ENCODE results near the gene GABRB2. TPM values are rescaled to one million over a fixed set of nuclear protein-coding genes. Genes with fewer than 3 reads are reported as not detected.

The GABRB2 gene
- total RNA-seq, 1 experiment from 2014 or later = not detected

DNA sequence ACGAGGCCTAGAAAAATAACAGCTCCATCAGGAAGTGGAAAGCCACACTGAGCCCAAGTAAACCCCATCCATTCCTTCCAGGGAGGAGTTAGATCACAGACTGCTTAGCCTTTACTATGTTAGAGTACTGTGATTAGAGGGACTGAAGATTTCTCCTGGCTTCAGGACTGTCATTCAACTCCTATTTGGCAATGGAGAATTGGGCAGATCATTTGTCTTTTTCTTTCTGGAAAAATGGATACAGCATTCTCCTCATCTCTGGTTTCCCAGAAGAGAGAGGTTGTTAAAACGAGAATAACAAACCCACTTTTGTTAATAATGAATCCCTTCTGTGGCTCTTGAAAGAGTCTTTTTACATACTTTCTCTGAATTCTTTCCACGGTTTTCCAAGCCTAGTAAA, 150.4 kb downstream of the GABRB2 start:
- CTCF ChIA-PET = no interaction called here

GRCh38 chr5:161391724-161392123, 154.8 kb downstream of the GABRB2 start:
- in situ Hi-C loops (cut with HindIII; ENCODE audit: low pct_unique_long_range_greater_than_20kb, low sequenced_read_pairs) = no loop called here
- POLR2A ChIA-PET = no interaction called here
- intact Hi-C loops (cut with micrococcal nuclease; ENCODE audit: unreplicated experiment) = no loop called here
- ATAC-seq (no peak), DNase-seq (ENCODE audit: low read depth, low spot score) (no peak)
- H3K27me3 ChIP-seq (ENCODE audit: control insufficient read depth, insufficient read depth, low read length) = no peaks in the 10 kb centered on the region
- H3K36me3 ChIP-seq (ENCODE audit: control insufficient read depth, insufficient read depth, low read length) = no peaks in the 10 kb centered on the region
- CTCF ChIA-PET = no interaction called here
- no peaks in the 10 kb centered on the region for H3K4me1 ChIP-seq (ENCODE audit: control insufficient read depth, insufficient read depth, low read length)
- H3K4me3 ChIP-seq (ENCODE audit: low read depth in 2 of 2, low read length in 2 of 2) = no peak overlapping the region
- TF ChIP-seq POLR2AphosphoS5 (IDR thresholded peaks at IDR 0.05; ENCODE audit: low read depth, low read length) (no peak), TCF7L2 (IDR thresholded peaks at IDR 0.05; ENCODE audit: low read depth, low read length) (no peak), CTCF (IDR thresholded peaks at IDR 0.05) (no peak), SIN3A (IDR thresholded peaks at IDR 0.05; ENCODE audit: borderline replicate concordance, insufficient read depth, low read depth, low read length) (no peak)
- TF ChIP-seq, protein P1, sequence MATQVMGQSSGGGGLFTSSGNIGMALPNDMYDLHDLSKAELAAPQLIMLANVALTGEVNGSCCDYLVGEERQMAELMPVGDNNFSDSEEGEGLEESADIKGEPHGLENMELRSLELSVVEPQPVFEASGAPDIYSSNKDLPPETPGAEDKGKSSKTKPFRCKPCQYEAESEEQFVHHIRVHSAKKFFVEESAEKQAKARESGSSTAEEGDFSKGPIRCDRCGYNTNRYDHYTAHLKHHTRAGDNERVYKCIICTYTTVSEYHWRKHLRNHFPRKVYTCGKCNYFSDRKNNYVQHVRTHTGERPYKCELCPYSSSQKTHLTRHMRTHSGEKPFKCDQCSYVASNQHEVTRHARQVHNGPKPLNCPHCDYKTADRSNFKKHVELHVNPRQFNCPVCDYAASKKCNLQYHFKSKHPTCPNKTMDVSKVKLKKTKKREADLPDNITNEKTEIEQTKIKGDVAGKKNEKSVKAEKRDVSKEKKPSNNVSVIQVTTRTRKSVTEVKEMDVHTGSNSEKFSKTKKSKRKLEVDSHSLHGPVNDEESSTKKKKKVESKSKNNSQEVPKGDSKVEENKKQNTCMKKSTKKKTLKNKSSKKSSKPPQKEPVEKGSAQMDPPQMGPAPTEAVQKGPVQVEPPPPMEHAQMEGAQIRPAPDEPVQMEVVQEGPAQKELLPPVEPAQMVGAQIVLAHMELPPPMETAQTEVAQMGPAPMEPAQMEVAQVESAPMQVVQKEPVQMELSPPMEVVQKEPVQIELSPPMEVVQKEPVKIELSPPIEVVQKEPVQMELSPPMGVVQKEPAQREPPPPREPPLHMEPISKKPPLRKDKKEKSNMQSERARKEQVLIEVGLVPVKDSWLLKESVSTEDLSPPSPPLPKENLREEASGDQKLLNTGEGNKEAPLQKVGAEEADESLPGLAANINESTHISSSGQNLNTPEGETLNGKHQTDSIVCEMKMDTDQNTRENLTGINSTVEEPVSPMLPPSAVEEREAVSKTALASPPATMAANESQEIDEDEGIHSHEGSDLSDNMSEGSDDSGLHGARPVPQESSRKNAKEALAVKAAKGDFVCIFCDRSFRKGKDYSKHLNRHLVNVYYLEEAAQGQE (IDR thresholded peaks at IDR 0.05; ENCODE audit: insufficient read depth in 1 of 2, low read depth in 2 of 2, low read length in 1 of 2) = no peak
- no peak overlapping the region for H3K27ac ChIP-seq (ENCODE audit: low read length)
- BruUV-seq (replicated peaks) = no TSS peak
- H3K9me3 ChIP-seq (ENCODE audit: control insufficient read depth, insufficient read depth, low read depth, low read length) = no peaks in the 10 kb centered on the region

More for the DNA sequence above, 150.4 kb downstream of the GABRB2 start:
- intact Hi-C loops (cut with micrococcal nuclease; ENCODE audit: unreplicated experiment) (no loop called here), in situ Hi-C loops (cut with HindIII; ENCODE audit: low pct_unique_long_range_greater_than_20kb, low sequenced_read_pairs) (no loop called here)
- no peaks in the 10 kb centered on the region for H3K9me3 ChIP-seq (ENCODE audit: control insufficient read depth, insufficient read depth, low read depth, low read length)
- BruUV-seq (replicated peaks) = no TSS peak
- no peak overlapping the region for H3K4me3 ChIP-seq (ENCODE audit: low read depth in 2 of 2, low read length in 2 of 2)
- TF ChIP-seq, protein P1 (IDR thresholded peaks at IDR 0.05; ENCODE audit: insufficient read depth in 1 of 2, low read depth in 2 of 2, low read length in 1 of 2) = no peak
- TF ChIP-seq TCF7L2 (IDR thresholded peaks at IDR 0.05; ENCODE audit: low read depth, low read length) = no peak
- TF ChIP-seq SIN3A (IDR thresholded peaks at IDR 0.05; ENCODE audit: borderline replicate concordance, insufficient read depth, low read depth, low read length) = no peak
- no peak for TF ChIP-seq CTCF (IDR thresholded peaks at IDR 0.05)
- TF ChIP-seq POLR2AphosphoS5 (IDR thresholded peaks at IDR 0.05; ENCODE audit: low read depth, low read length) = no peak
- ATAC-seq (no peak), DNase-seq (ENCODE audit: low read depth, low spot score) (no peak)
- no peaks in the 10 kb centered on the region for H3K27me3 ChIP-seq (ENCODE audit: control insufficient read depth, insufficient read depth, low read length)
- H3K27ac ChIP-seq (ENCODE audit: low read length) = no peak overlapping the region
- H3K4me1 ChIP-seq (ENCODE audit: control insufficient read depth, insufficient read depth, low read length) = no peaks in the 10 kb centered on the region
- POLR2A ChIA-PET = no interaction called here
- H3K36me3 ChIP-seq (ENCODE audit: control insufficient read depth, insufficient read depth, low read length) = no peaks in the 10 kb centered on the region

All from Panc1 (cell line).